SK-N-SH (cell line): Measurements from ENCODE around the gene TUBGCP5. TPM values are rescaled to one million over a fixed set of nuclear protein-coding genes. Genes with fewer than 3 reads are reported as not detected.

Experiments
- CTCF ChIA-PET: fragments of 300-600, 350-600 bp; formaldehyde crosslinking; extraction: SDS; loops from one replicate; lab custom pipeline; 2021; lab: Yijun Ruan, JAX
- POLR2A ChIA-PET: fragments of 350-600 bp; sonication (Branson Sonifier 250); formaldehyde crosslinking; extraction: SDS; loops from one replicate; lab custom pipeline; 2020; ENCODE audit warnings: antibody characterized with exemption, inconsistent platforms; lab: Yijun Ruan, JAX
- DNase-seq: peaks from one replicate; pipeline ENCODE4 v3.0.0; 2012
- H2AFZ ChIP-seq: fragments of 200-600 bp; sonication (generic); 2 replicates; pipeline ENCODE4 v1.8.1; 2016; ENCODE audit warnings: antibody characterized with exemption, mild to moderate bottlenecking, low read depth
- H3F3A ChIP-seq: fragments of 200-600 bp; sonication (generic); replicated peaks from 2 replicates; pipeline ENCODE3; 2016; ENCODE audit warnings: antibody characterized with exemption, mild to moderate bottlenecking; ENCODE audit not compliant: insufficient read depth
- H3K27ac ChIP-seq, 2 experiments: fragments of 200-500 bp in 1 of 2; fragments of 200-600 bp in 1 of 2; sonication (Bioruptor generic) in 1 of 2; sonication (generic), shearing (Covaris generic) in 1 of 2; 2 replicates each; pipeline versions ENCODE4 v1.5.1 to v1.6.1; 2014 to 2016; ENCODE audit warnings: low read depth in 2 of 2, inconsistent platforms in 1 of 2, low read length in 1 of 2, mild to moderate bottlenecking in 1 of 2, mixed read lengths in 1 of 2
- H3K27me3 ChIP-seq: fragments of 200-600 bp; sonication (generic), shearing (Covaris generic); 2 replicates; pipeline ENCODE4 v1.6.1; 2016; ENCODE audit warnings: mixed run types; ENCODE audit not compliant: insufficient read depth
- H3K36me3 ChIP-seq, 2 experiments: fragments of 200-500 bp in 1 of 2; fragments of 200-600 bp in 1 of 2; sonication (Bioruptor generic) in 1 of 2; sonication (generic) in 1 of 2; replicated peaks in 1 of 2; 2 replicates each; pipeline versions ENCODE3 to v1.5.1; 2014 to 2016; ENCODE audit warnings: low read length in 1 of 2, mild to moderate bottlenecking in 1 of 2; ENCODE audit not compliant: insufficient read depth in 2 of 2, control insufficient read depth in 1 of 2
- H3K4me1 ChIP-seq, 2 experiments: fragments of 200-500 bp in 1 of 2; fragments of 200-600 bp in 1 of 2; sonication (Bioruptor generic) in 1 of 2; sonication (generic), shearing (Covaris generic) in 1 of 2; 2 replicates each; pipeline versions ENCODE4 v1.5.1 to v1.6.1; 2014 to 2016; ENCODE audit warnings: low read depth in 1 of 2, low read length in 1 of 2, mixed run types in 1 of 2; ENCODE audit not compliant: insufficient read depth in 2 of 2, control insufficient read depth in 1 of 2
- H3K4me2 ChIP-seq: fragments of 200-600 bp; sonication (generic), shearing (Covaris generic); 2 replicates; pipeline ENCODE4 v1.6.1; 2017; ENCODE audit warnings: mixed run types
- H3K4me3 ChIP-seq, 2 experiments: fragments of 200-500 bp in 1 of 2; fragments of 200-600 bp in 1 of 2; sonication (Bioruptor generic) in 1 of 2; sonication (generic), shearing (Covaris generic) in 1 of 2; 2 replicates each; pipeline versions ENCODE4 v1.5.1 to v1.8.1; 2014 to 2016; ENCODE audit warnings: low read depth in 2 of 2, inconsistent platforms in 1 of 2, low read length in 1 of 2, mild to moderate bottlenecking in 1 of 2, mixed read lengths in 1 of 2, moderate library complexity in 1 of 2
- H3K79me2 ChIP-seq: fragments of 200-600 bp; sonication (generic); 2 replicates; pipeline ENCODE4 v1.8.1; 2017; ENCODE audit warnings: mild to moderate bottlenecking; ENCODE audit not compliant: insufficient read depth
- H3K9ac ChIP-seq: fragments of 200-600 bp; sonication (generic); 2 replicates; pipeline ENCODE4 v1.6.1; 2017; ENCODE audit warnings: mixed run types
- H3K9me2 ChIP-seq: fragments of 200-600 bp; sonication (generic); 2 replicates; pipeline ENCODE4 v1.6.1; 2017; ENCODE audit warnings: mixed run types
- H3K9me3 ChIP-seq: fragments of 200-600 bp; sonication (generic); 2 replicates; pipeline ENCODE4 v1.6.1; 2017; ENCODE audit warnings: mixed run types, mild to moderate bottlenecking, moderate library complexity
- H4K20me1 ChIP-seq: fragments of 200-600 bp; sonication (generic); 2 replicates; pipeline ENCODE4 v1.6.1; 2017; ENCODE audit warnings: mild to moderate bottlenecking, mixed run types; ENCODE audit not compliant: insufficient read depth
- CHD2 ChIP-seq: fragments of 150-350 bp; IDR thresholded peaks from 2 replicates; pipeline ENCODE4 v1.6.1; 2018; ENCODE audit warnings: low read length; ENCODE audit not compliant: partially characterized antibody
- ELF1 ChIP-seq: IDR thresholded peaks from 2 replicates; pipeline ENCODE4 v1.4.0; 2012
- EP300 ChIP-seq, 2 experiments: IDR thresholded peaks; 2 replicates each; pipeline versions ENCODE4 v1.4.0 to v1.6.1; 2012; ENCODE audit warnings: borderline replicate concordance in 1 of 2, low read depth in 1 of 2, low read length in 1 of 2
- EZH2phosphoT487 ChIP-seq: fragments of 200-600 bp; sonication (generic); IDR thresholded peaks from 2 replicates; pipeline ENCODE4 v1.6.1; 2017; ENCODE audit warnings: low read depth, mixed run types, mild to moderate bottlenecking, antibody characterized with exemption, moderate library complexity, borderline replicate concordance
- JUND ChIP-seq: IDR thresholded peaks from 2 replicates; pipeline ENCODE4 v1.4.0; 2012
- NRF1 ChIP-seq: IDR thresholded peaks from 2 replicates; pipeline ENCODE4 v1.6.1; 2012; ENCODE audit warnings: low read depth, mild to moderate bottlenecking, low read length
- RAD21 ChIP-seq: IDR thresholded peaks from 2 replicates; pipeline ENCODE4 v1.6.1; 2012; ENCODE audit warnings: mild to moderate bottlenecking, low read length
- RCOR1 ChIP-seq: fragments of 150-350 bp; IDR thresholded peaks from 2 replicates; pipeline ENCODE4 v1.6.1; 2017; ENCODE audit warnings: antibody characterized with exemption, low read length
- RFX5 ChIP-seq: IDR thresholded peaks from 2 replicates; pipeline ENCODE4 v1.6.1; 2012; ENCODE audit warnings: mild to moderate bottlenecking, improper control_type of control experiment, low read length
- RXRA ChIP-seq: IDR thresholded peaks from 2 replicates; pipeline ENCODE4 v1.4.0; 2012; ENCODE audit warnings: low read depth, mild to moderate bottlenecking, borderline replicate concordance
- SIN3A ChIP-seq: IDR thresholded peaks from 2 replicates; pipeline ENCODE4 v1.6.1; 2012; ENCODE audit warnings: low read depth, mild to moderate bottlenecking, low read length, moderate library complexity, borderline replicate concordance
- SMC3 ChIP-seq: IDR thresholded peaks from 2 replicates; pipeline ENCODE4 v1.6.1; 2012; ENCODE audit warnings: low read depth, low read length, improper control_type of control experiment
- TCF12 ChIP-seq: IDR thresholded peaks from 2 replicates; pipeline ENCODE4 v1.4.0; 2012
- TEAD4 ChIP-seq: IDR thresholded peaks from 2 replicates; pipeline ENCODE4 v1.4.0; 2012; ENCODE audit warnings: mild to moderate bottlenecking, borderline replicate concordance; ENCODE audit not compliant: insufficient read depth
- WGBS: methylation state at CpG from one replicate; pipeline ENCODE4 v1.1.6; 2017; ENCODE audit warnings: low lambda C conversion rate; 5-methylcytosine and 5-hydroxymethylcytosine counted together
- polyA plus RNA-seq, 3 experiments: library from polyadenylated mRNA; depleted of rRNA; stranded (reverse); fragments of >200 nt; gene quantifications; 2 replicates each; pipeline ENCODE4 v1.2.3, GENCODE V29; 2012
- TF ChIP-seq, protein P1 (sequence below): IDR thresholded peaks from 2 replicates; pipeline ENCODE4 v1.4.0; 2012; ENCODE audit warnings: low read depth
- TF ChIP-seq, protein P2 (sequence below): IDR thresholded peaks from 2 replicates; pipeline ENCODE4 v1.4.0; 2012; ENCODE audit warnings: low read depth, borderline replicate concordance
- TF ChIP-seq, protein P3 (sequence below): IDR thresholded peaks from 2 replicates; pipeline ENCODE4; 2012
- TF ChIP-seq, protein P4 (sequence below): IDR thresholded peaks from 2 replicates; pipeline ENCODE4 v1.6.1; 2012; ENCODE audit warnings: mild to moderate bottlenecking, low read depth, low read length, moderate library complexity

The TUBGCP5 gene
- polyA plus RNA-seq, 1 of the 3 experiments (the other 2 are of a cell fraction): 8.7 TPM

DNA sequence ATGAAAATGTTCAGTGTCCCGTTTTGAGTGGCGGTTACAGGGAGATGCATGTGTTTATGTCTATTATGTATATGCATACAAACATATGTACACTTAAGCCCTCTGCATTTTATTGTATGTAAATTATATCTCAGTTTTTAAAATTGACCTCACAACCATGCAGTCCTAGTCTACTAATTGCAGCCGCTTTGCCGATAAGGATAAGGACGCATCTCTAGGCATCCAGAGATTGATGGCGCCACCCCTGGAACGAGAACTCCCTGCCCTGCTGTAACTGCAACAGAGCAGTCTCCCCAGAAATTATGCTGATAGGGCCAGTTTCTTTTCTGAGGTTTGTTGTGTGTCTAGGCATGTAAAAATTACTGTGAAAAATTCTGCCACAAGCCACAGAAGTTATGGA is 40.4 kb upstream of the TUBGCP5 start:
- 40% methylated on average over 7 of the region's 7 CpGs for WGBS
- no peaks in the 10 kb centered on the region for H3K79me2 ChIP-seq
- H3K36me3 ChIP-seq: no peaks in the 10 kb centered on the region
- no peaks in the 10 kb centered on the region for H3K9me3 ChIP-seq
- no peak overlapping the region for H3K4me3 ChIP-seq
- no peak overlapping the region for H3K27ac ChIP-seq
- ChIA-PET CTCF (no interaction called here), POLR2A (no interaction called here)
- no peak for DNase-seq
- TF ChIP-seq RAD21: no peak
- no peaks in the 10 kb centered on the region for H3F3A ChIP-seq
- H3K9ac ChIP-seq: no peak overlapping the region
- H3K27me3 ChIP-seq: peaks cover 37% of the 10 kb centered on the region; the same call in 1 of the 2 replicates
- no peaks in the 10 kb centered on the region for H3K4me1 ChIP-seq
- H3K4me2 ChIP-seq: no peak overlapping the region
- H3K9me2 ChIP-seq: no peaks in the 10 kb centered on the region
- no peak overlapping the region for H2AFZ ChIP-seq
- H4K20me1 ChIP-seq: no peaks in the 10 kb centered on the region

DNA sequence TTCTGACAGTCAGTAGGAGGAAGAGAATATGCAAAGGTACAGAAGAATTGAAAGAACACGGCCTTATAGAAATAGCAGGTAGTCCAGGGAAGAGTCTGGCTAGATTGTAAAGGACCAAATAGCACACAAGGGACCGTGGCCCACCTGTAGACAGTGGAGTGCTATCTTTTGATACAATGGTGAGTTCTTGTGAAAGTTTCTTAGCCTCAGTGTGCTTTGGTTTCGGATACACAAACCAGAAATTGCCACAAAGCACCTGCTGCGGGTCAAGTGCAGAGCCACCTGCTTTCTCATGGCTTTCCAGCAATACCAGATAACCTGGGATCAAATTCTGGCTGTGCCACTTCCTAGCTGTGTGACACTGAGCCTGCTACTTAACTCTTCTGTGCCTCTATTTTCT is 36.6 kb upstream of the TUBGCP5 start:
- Histone ChIP-seq H3K9ac (no peak overlapping the region), H3K4me3 (no peak overlapping the region), H3K9me2 (no peaks in the 10 kb centered on the region), H3K36me3 (no peaks in the 10 kb centered on the region), H3K4me2 (no peak overlapping the region), H3K27me3 (peaks cover 57% of the 10 kb centered on the region; the same call in 1 of the 2 replicates), H3K4me1 (no peaks in the 10 kb centered on the region), H4K20me1 (no peaks in the 10 kb centered on the region), H3K9me3 (no peaks in the 10 kb centered on the region), H3K27ac (no peak overlapping the region), H3F3A (no peaks in the 10 kb centered on the region), H3K79me2 (no peaks in the 10 kb centered on the region), H2AFZ (no peak overlapping the region)
- ChIA-PET POLR2A (no interaction called here), CTCF (no interaction called here)
- TF ChIP-seq JUND (no peak), EP300 (IDR thresholded peaks at IDR 0.05; ENCODE audit: borderline replicate concordance in 1 of 2, low read depth in 1 of 2, low read length in 1 of 2) (no peak), NRF1 (no peak), RCOR1 (no peak)
- TF ChIP-seq, protein P1, sequence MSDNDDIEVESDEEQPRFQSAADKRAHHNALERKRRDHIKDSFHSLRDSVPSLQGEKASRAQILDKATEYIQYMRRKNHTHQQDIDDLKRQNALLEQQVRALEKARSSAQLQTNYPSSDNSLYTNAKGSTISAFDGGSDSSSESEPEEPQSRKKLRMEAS: no peak
- TF ChIP-seq, protein P2, sequence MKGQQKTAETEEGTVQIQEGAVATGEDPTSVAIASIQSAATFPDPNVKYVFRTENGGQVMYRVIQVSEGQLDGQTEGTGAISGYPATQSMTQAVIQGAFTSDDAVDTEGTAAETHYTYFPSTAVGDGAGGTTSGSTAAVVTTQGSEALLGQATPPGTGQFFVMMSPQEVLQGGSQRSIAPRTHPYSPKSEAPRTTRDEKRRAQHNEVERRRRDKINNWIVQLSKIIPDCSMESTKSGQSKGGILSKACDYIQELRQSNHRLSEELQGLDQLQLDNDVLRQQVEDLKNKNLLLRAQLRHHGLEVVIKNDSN: no peak
- DNase-seq: no peak
- 6% methylated on average over 4 of the region's 4 CpGs for WGBS

DNA sequence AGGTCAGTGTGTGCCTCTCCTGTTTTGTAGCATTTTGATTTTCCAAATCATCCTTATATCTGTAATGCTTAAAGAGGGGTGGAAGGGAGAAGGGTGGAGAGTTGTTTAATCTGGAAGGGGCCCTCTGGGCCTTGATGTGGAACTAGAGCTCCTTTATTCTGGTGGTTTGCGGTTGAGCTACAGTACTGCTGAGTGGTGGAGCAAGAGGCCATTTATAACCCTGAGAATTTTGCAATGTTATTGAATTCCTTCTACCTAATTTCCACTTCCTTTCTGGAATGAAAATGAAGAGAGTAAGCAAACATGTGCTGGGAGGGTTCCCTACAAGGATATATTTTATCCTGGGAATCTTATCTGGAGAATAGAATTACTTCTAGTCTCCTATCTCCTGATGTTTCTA is 35.3 kb upstream of the TUBGCP5 start:
- Histone ChIP-seq H3K9me3 (no peaks in the 10 kb centered on the region), H3K4me1 (no peaks in the 10 kb centered on the region), H2AFZ (no peak overlapping the region), H3K4me3 (no peak overlapping the region), H3K4me2 (no peak overlapping the region), H3K9ac (no peak overlapping the region), H3K79me2 (no peaks in the 10 kb centered on the region), H3K9me2 (no peaks in the 10 kb centered on the region), H3K27ac (no peak overlapping the region), H3K36me3 (no peaks in the 10 kb centered on the region), H3F3A (no peaks in the 10 kb centered on the region), H3K27me3 (peaks cover 64% of the 10 kb centered on the region; the same call in 1 of the 2 replicates), H4K20me1 (no peaks in the 10 kb centered on the region)
- 50% methylated on average over 1 of the region's 1 CpG for WGBS
- ChIA-PET POLR2A (no interaction called here), CTCF (no interaction called here)
- no peak for DNase-seq
- TF ChIP-seq, protein P3, sequence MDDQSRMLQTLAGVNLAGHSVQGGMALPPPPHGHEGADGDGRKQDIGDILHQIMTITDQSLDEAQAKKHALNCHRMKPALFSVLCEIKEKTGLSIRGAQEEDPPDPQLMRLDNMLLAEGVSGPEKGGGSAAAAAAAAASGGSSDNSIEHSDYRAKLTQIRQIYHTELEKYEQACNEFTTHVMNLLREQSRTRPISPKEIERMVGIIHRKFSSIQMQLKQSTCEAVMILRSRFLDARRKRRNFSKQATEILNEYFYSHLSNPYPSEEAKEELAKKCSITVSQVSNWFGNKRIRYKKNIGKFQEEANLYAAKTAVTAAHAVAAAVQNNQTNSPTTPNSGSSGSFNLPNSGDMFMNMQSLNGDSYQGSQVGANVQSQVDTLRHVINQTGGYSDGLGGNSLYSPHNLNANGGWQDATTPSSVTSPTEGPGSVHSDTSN: no peak
- TF ChIP-seq RFX5 (no peak), EZH2phosphoT487 (no peak), SIN3A (no peak), CHD2 (no peak), TEAD4 (no peak), SMC3 (no peak), EP300 (IDR thresholded peaks at IDR 0.05; ENCODE audit: borderline replicate concordance in 1 of 2, low read depth in 1 of 2, low read length in 1 of 2) (no peak), RXRA (no peak), TCF12 (no peak), ELF1 (no peak)
- TF ChIP-seq, protein P4, sequence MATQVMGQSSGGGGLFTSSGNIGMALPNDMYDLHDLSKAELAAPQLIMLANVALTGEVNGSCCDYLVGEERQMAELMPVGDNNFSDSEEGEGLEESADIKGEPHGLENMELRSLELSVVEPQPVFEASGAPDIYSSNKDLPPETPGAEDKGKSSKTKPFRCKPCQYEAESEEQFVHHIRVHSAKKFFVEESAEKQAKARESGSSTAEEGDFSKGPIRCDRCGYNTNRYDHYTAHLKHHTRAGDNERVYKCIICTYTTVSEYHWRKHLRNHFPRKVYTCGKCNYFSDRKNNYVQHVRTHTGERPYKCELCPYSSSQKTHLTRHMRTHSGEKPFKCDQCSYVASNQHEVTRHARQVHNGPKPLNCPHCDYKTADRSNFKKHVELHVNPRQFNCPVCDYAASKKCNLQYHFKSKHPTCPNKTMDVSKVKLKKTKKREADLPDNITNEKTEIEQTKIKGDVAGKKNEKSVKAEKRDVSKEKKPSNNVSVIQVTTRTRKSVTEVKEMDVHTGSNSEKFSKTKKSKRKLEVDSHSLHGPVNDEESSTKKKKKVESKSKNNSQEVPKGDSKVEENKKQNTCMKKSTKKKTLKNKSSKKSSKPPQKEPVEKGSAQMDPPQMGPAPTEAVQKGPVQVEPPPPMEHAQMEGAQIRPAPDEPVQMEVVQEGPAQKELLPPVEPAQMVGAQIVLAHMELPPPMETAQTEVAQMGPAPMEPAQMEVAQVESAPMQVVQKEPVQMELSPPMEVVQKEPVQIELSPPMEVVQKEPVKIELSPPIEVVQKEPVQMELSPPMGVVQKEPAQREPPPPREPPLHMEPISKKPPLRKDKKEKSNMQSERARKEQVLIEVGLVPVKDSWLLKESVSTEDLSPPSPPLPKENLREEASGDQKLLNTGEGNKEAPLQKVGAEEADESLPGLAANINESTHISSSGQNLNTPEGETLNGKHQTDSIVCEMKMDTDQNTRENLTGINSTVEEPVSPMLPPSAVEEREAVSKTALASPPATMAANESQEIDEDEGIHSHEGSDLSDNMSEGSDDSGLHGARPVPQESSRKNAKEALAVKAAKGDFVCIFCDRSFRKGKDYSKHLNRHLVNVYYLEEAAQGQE: no peak
- TF ChIP-seq, protein P1: no peak
